H1 (cell line): ENCODE data around the gene LMOD2. TPM values are rescaled to one million over a fixed set of nuclear protein-coding genes. Genes with fewer than 3 reads are reported as not detected.

Source experiments
- TAF1 ChIP-seq: IDR thresholded peaks from 2 replicates; pipeline ENCODE4 v1.6.1; 2011; ENCODE audit warnings: mild to moderate bottlenecking, low read depth, low read length
- polyA plus RNA-seq, 7 experiments: library from polyadenylated mRNA; depleted of rRNA in 3 of 7; stranded (reverse) in 5 of 7; unstranded in 2 of 7; fragments of >200 nt in 5 of 7; fragments of 200-250 nt in 2 of 7; gene quantifications; 1 replicate in 5 of 7; 2 replicates in 1 of 7; 4 replicates in 1 of 7; pipeline versions ENCODE4 v1.2.1 to v1.2.3, GENCODE V29; 2011 to 2013; ENCODE audit warnings: missing spikeins in 2 of 7, mixed read lengths in 2 of 7
- total RNA-seq: library from RNA; stranded (reverse); fragmentation: NEBNext Ultra II Directional; extraction: Animal tissue kit (Norgen Biotek cat#: 25700); gene quantifications from 2 replicates; pipeline ENCODE4 v1.2.1, GENCODE V29; 2021

The LMOD2 gene
- total and polyA plus RNA-seq, 2 of the 8 experiments (the other 6 are each of a cell fraction or from before 2014, with no cell fraction given), result 0.03 to 0.22 TPM

GRCh38 chr7:123632808-123633207, 22.9 kb upstream of the LMOD2 start (continued):
- no peak for TF ChIP-seq TAF1
